Smooth muscle cell (in vitro differentiated cells): ENCODE data around the gene GALNT16. TPM values are rescaled to one million over a fixed set of nuclear protein-coding genes. Genes with fewer than 3 reads are reported as not detected.

Experiments used
- DNase-seq: peaks from one replicate; lab custom pipeline; 2025; ENCODE audit not compliant: unreplicated experiment; lab: John Stamatoyannopoulos, UW
- H2AFZ ChIP-seq: fragments of 200-600 bp; sonication (generic); 2 replicates; pipeline ENCODE4 v1.6.0; 2016; ENCODE audit warnings: antibody characterized with exemption, low read depth, mild to moderate bottlenecking
- H3F3A ChIP-seq: fragments of 200-600 bp; sonication (generic); 2 replicates; pipeline ENCODE4 v1.6.0; 2017; ENCODE audit warnings: antibody characterized with exemption, low read depth
- H3K27ac ChIP-seq: fragments of 200-600 bp; sonication (generic); 2 replicates; pipeline ENCODE4 v1.5.1; 2016; ENCODE audit warnings: low read depth, mild to moderate bottlenecking
- H3K27me3 ChIP-seq: fragments of 200-600 bp; sonication (generic); 2 replicates; pipeline ENCODE4 v1.6.1; 2016; ENCODE audit warnings: low read depth, mild to moderate bottlenecking
- H3K36me3 ChIP-seq: fragments of 200-600 bp; sonication (generic); 2 replicates; pipeline ENCODE4 v1.5.1; 2016; ENCODE audit warnings: low read depth
- H3K4me1 ChIP-seq: fragments of 200-600 bp; sonication (generic); 2 replicates; pipeline ENCODE4 v1.5.1; 2016; ENCODE audit warnings: low read depth
- H3K4me2 ChIP-seq: fragments of 200-600 bp; sonication (generic); 2 replicates; pipeline ENCODE4 v1.6.0; 2016; ENCODE audit warnings: mild to moderate bottlenecking
- H3K4me3 ChIP-seq: fragments of 200-600 bp; sonication (generic); 2 replicates; pipeline ENCODE4 v1.5.1; 2016; ENCODE audit warnings: mild to moderate bottlenecking
- H3K79me2 ChIP-seq: fragments of 200-600 bp; sonication (generic); 2 replicates; pipeline ENCODE4 v1.6.0; 2016; ENCODE audit warnings: low read depth, mild to moderate bottlenecking
- H3K9ac ChIP-seq: fragments of 200-600 bp; sonication (generic); 2 replicates; pipeline ENCODE4 v1.6.0; 2016; ENCODE audit warnings: low read depth
- H3K9me3 ChIP-seq: fragments of 200-600 bp; sonication (generic); replicated peaks from 2 replicates; pipeline ENCODE4 v1.5.1; 2016; ENCODE audit warnings: low read depth
- H4K20me1 ChIP-seq: fragments of 200-600 bp; sonication (generic); 2 replicates; pipeline ENCODE4 v1.6.0; 2016; ENCODE audit warnings: low read depth
- CTCF ChIP-seq: fragments of 200-600 bp; sonication (generic); IDR thresholded peaks from 2 replicates; pipeline ENCODE4 v1.5.1; 2017; ENCODE audit warnings: borderline replicate concordance, mild to moderate bottlenecking, antibody characterized with exemption; ENCODE audit not compliant: insufficient read depth, poor library complexity, severe bottlenecking
- WGBS: methylation state at CpG from one replicate; pipeline ENCODE4 v1.1.7; 2016; ENCODE audit warnings: low lambda C conversion rate; 5-methylcytosine and 5-hydroxymethylcytosine counted together
- polyA plus RNA-seq: library from polyadenylated mRNA; unstranded; fragments of >200 nt; fragmentation: Nextera tagmentation; extraction: Ambion mirVana; gene quantifications from 2 replicates; pipeline ENCODE4 v1.2.1, GENCODE V29; 2016
- total RNA-seq: library from RNA; depleted of rRNA; stranded (reverse); fragments of >200 nt; gene quantifications from 2 replicates; pipeline ENCODE4 v1.2.3, GENCODE V29; 2014

GALNT16 gene
- total and polyA plus RNA-seq, 2 experiments from 2014 or later: 0.54 to 4.7 TPM

GRCh38 chr14:69319911-69320310, 60.0 kb downstream of the GALNT16 start:
- 97% methylated on average over 8 of the region's 8 CpGs for WGBS
- Histone ChIP-seq H3K4me3 (no peak overlapping the region), H3K9ac (no peak overlapping the region), H2AFZ (no peak overlapping the region), H3F3A (no peaks in the 10 kb centered on the region), H3K27ac (no peak overlapping the region), H4K20me1 (no peaks in the 10 kb centered on the region), H3K9me3 (no peaks in the 10 kb centered on the region), H3K36me3 (no peaks in the 10 kb centered on the region), H3K79me2 (no peaks in the 10 kb centered on the region), H3K4me2 (no peak overlapping the region), H3K27me3 (no peaks in the 10 kb centered on the region), H3K4me1 (no peaks in the 10 kb centered on the region)
- TF ChIP-seq CTCF: no peak
- no peak for DNase-seq

- Histone ChIP-seq H3F3A (no peaks in the 10 kb centered on the region), H3K27ac (no peak overlapping the region), H3K4me3 (no peak overlapping the region), H3K9me3 (no peaks in the 10 kb centered on the region), H3K9ac (no peak overlapping the region), H4K20me1 (no peaks in the 10 kb centered on the region), H3K36me3 (no peaks in the 10 kb centered on the region), H2AFZ (no peak overlapping the region), H3K79me2 (no peaks in the 10 kb centered on the region), H3K4me2 (no peak overlapping the region), H3K4me1 (no peaks in the 10 kb centered on the region), H3K27me3 (no peaks in the 10 kb centered on the region)
- DNase-seq: no peak
- WGBS: 95% methylated on average over 18 of the region's 18 CpGs
- no peak for TF ChIP-seq CTCF
Observed at GRCh38 chr14:69320581-69321365, 60.8 kb downstream of the GALNT16 start.

GRCh38 chr14:69321601-69322330, 61.8 kb downstream of the GALNT16 start:
- H3K9ac ChIP-seq: no peak overlapping the region
- no peaks in the 10 kb centered on the region for H3K9me3 ChIP-seq
- H3F3A ChIP-seq: no peaks in the 10 kb centered on the region
- no peaks in the 10 kb centered on the region for H3K27me3 ChIP-seq
- no peaks in the 10 kb centered on the region for H3K36me3 ChIP-seq
- no peaks in the 10 kb centered on the region for H3K4me1 ChIP-seq
- TF ChIP-seq CTCF: no peak
- H4K20me1 ChIP-seq: no peaks in the 10 kb centered on the region
- no peak overlapping the region for H3K4me3 ChIP-seq
- H3K27ac ChIP-seq: no peak overlapping the region
- WGBS: 88% methylated on average over 11 of the region's 11 CpGs
- H3K79me2 ChIP-seq: no peaks in the 10 kb centered on the region
- no peak overlapping the region for H3K4me2 ChIP-seq
- DNase-seq: no peak
- H2AFZ ChIP-seq: no peak overlapping the region
